ENCODE results near the gene SEC61A2. TPM values are rescaled to one million over a fixed set of nuclear protein-coding genes. Genes with fewer than 3 reads are reported as not detected.

The SEC61A2 gene
- total RNA-seq, 6 donors from 2014 or later, result 3.2 to 9.3 (median 5.9) TPM

- no peaks in the 10 kb centered on the region for H3K4me1 ChIP-seq
- no peak overlapping the region for H3K4me3 ChIP-seq
- H3K9me3 ChIP-seq, result no peaks in the 10 kb centered on the region
- H3K36me3 ChIP-seq, result peaks cover 0 to 44% (median 9%) of the 10 kb centered on the region in 4 donors
- H3K27me3 ChIP-seq, result no peaks in the 10 kb centered on the region
- WGBS, 2 donors, result 78 to 80% methylated on average over 4 of the region's 4 CpGs
- H3K27ac ChIP-seq, result no peak overlapping the region
- TF ChIP-seq EP300 (IDR thresholded peaks at IDR 0.05), result no peak
- TF ChIP-seq POLR2AphosphoS5 (IDR thresholded peaks at IDR 0.05), result no peak
- no peak for TF ChIP-seq POLR2A (IDR thresholded peaks at IDR 0.05)
- no peak for TF ChIP-seq CTCF (IDR thresholded peaks at IDR 0.05)
- ATAC-seq (ENCODE audit: low FRiP score in 2 of 2) (no peak), DNase-seq (no peak)
Observed at GRCh38 chr10:12150163-12150562, 20.7 kb downstream of the SEC61A2 start.

- TF ChIP-seq CTCF (IDR thresholded peaks at IDR 0.05) (no peak), POLR2AphosphoS5 (IDR thresholded peaks at IDR 0.05) (no peak), POLR2A (IDR thresholded peaks at IDR 0.05) (no peak), EP300 (IDR thresholded peaks at IDR 0.05) (no peak)
- no peak overlapping the region for H3K27ac ChIP-seq
- no peaks in the 10 kb centered on the region for H3K27me3 ChIP-seq
- no peak overlapping the region for H3K4me3 ChIP-seq
- no peak for ATAC-seq (ENCODE audit: low FRiP score in 2 of 2)
- H3K36me3 ChIP-seq, result peaks cover 0 to 56% (median 15%) of the 10 kb centered on the region in 4 donors
- no peaks in the 10 kb centered on the region for H3K9me3 ChIP-seq
- no peak for DNase-seq
- 96% methylated on average over 6 of the region's 6 CpGs for WGBS, 2 donors
- H3K4me1 ChIP-seq, result no peaks in the 10 kb centered on the region
Observed at GRCh38 chr10:12154516-12154915, 25.0 kb downstream of the SEC61A2 start.

- DNase-seq (no peak), ATAC-seq (ENCODE audit: low FRiP score in 2 of 2) (no peak)
- TF ChIP-seq POLR2AphosphoS5 (IDR thresholded peaks at IDR 0.05) (no peak), CTCF (IDR thresholded peaks at IDR 0.05) (no peak), POLR2A (IDR thresholded peaks at IDR 0.05) (no peak), EP300 (IDR thresholded peaks at IDR 0.05) (no peak)
- Histone ChIP-seq H3K4me3 (no peak overlapping the region), H3K36me3 (peaks cover 0 to 52% (median 22%) of the 10 kb centered on the region in 4 donors), H3K4me1 (no peaks in the 10 kb centered on the region), H3K27ac (no peak overlapping the region), H3K9me3 (no peaks in the 10 kb centered on the region), H3K27me3 (no peaks in the 10 kb centered on the region)
- 85 to 94% methylated on average over 14 of the region's 14 CpGs for WGBS, 2 donors
Observed at GRCh38 chr10:12156367-12157123, 27.1 kb downstream of the SEC61A2 start.

GRCh38 chr10:12158111-12158510 is 28.6 kb downstream of the SEC61A2 start:
- no peak for TF ChIP-seq EP300 (IDR thresholded peaks at IDR 0.05)
- no peak for TF ChIP-seq POLR2A (IDR thresholded peaks at IDR 0.05)
- TF ChIP-seq CTCF (IDR thresholded peaks at IDR 0.05), result no peak
- no peak for TF ChIP-seq POLR2AphosphoS5 (IDR thresholded peaks at IDR 0.05)
- no peak overlapping the region for H3K27ac ChIP-seq
- H3K9me3 ChIP-seq, result no peaks in the 10 kb centered on the region
- no peak for ATAC-seq (ENCODE audit: low FRiP score in 2 of 2)
- no peaks in the 10 kb centered on the region for H3K27me3 ChIP-seq
- DNase-seq, result no peak
- H3K4me3 ChIP-seq, result no peak overlapping the region
- no peaks in the 10 kb centered on the region for H3K4me1 ChIP-seq
- 73 to 85% methylated on average over 3 of the region's 3 CpGs for WGBS, 2 donors
- peaks cover 0 to 64% (median 31%) of the 10 kb centered on the region in 4 donors for H3K36me3 ChIP-seq

- no peak for ATAC-seq (ENCODE audit: low FRiP score in 2 of 2)
- WGBS, 2 donors, result 94 to 96% methylated on average over 5 of the region's 5 CpGs
- TF ChIP-seq POLR2A (IDR thresholded peaks at IDR 0.05) (no peak), CTCF (IDR thresholded peaks at IDR 0.05) (no peak), POLR2AphosphoS5 (IDR thresholded peaks at IDR 0.05) (no peak), EP300 (IDR thresholded peaks at IDR 0.05) (no peak)
- no peaks in the 10 kb centered on the region for H3K9me3 ChIP-seq
- DNase-seq, result no peak
- no peak overlapping the region for H3K27ac ChIP-seq
- no peak overlapping the region for H3K4me3 ChIP-seq
- H3K4me1 ChIP-seq, result no peaks in the 10 kb centered on the region
- H3K36me3 ChIP-seq, result peaks cover 0 to 69% (median 37%) of the 10 kb centered on the region in 4 donors
- no peaks in the 10 kb centered on the region for H3K27me3 ChIP-seq
Observed at GRCh38 chr10:12160664-12161063, 31.2 kb downstream of the SEC61A2 start.

Measured in upper lobe of left lung (tissue), 6 donors.